GM15510 (cell line): ENCODE results near the gene EDN2.

Experiments used
- POLR2A ChIP-seq: IDR thresholded peaks from 3 replicates; pipeline ENCODE4 v1.6.1; 2011; ENCODE audit warnings: borderline replicate concordance; ENCODE audit not compliant: insufficient read length; ENCODE audit errors: extremely low read depth

EDN2 gene

DNA sequence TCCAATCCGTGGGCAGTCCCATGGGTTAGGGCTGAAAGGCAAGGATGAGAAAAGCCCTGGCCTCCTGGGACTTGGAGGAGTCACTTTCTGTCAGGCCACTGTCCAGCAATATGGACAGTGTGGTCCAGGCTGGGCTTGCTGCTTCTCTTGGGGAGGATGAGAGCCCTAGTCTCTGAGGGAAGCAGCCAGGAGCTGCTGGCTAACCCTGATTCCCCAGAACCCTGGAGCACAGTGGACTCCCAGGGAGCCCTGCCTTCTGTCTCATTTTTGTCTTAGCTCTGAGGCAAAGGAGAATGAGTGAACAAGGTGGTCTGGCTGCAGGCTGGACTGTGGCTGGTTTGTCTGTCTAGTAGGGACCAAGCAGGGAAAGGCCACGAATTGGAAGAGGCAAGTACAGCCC is 23.8 kb upstream of the EDN2 start:
- TF ChIP-seq POLR2A = no peak

GRCh38 chr1:41507836-41508235 is 23.4 kb upstream of the EDN2 start:
- TF ChIP-seq POLR2A = no peak

GRCh38 chr1:41507110-41507720 is 22.7 kb upstream of the EDN2 start:
- TF ChIP-seq POLR2A = no peak

DNA sequence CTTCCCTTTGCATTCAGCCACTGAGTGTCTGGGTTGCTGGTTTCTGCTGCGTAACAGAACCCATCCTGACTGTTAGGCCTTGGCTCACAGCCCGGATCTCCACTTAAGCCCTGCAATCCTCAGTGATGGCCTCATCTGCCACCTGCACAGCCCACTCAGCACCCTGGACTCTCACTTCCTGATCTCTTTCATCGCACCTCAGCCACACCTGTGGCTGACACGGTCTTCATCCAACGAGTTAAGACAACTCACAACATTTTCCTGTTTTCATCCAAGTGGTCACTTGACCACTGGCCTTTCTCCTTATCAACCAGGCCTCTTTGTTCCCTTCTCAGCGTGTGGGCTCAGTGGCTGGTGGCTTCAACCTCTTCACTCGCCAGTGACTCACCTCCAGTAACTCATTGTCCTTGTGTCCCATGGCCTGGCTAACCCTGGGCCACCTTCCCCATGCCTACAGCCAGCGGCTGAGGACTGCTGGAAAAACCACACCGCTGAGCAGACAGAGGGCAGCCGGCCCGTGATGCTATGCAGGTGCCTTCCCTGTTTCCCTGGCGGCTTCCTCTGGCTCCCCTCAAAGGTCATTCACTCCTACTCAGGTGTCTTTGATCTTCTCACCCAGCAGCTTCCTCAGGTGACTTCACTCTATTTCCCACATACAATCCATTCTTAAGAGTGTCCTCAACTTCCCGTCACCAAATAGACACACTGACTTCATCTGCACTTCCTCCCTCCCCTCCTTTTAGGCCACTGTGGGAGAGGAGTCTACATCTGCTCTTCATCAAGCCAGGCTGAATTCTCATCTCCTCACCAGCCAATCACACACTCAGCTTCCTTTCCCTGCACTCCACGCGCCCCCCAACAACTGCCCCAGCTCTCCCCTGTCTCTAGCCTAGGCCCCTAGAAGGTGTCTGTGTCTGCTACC is 19.9 kb upstream of the EDN2 start:
- TF ChIP-seq POLR2A = no peak

GRCh38 chr1:41503538-41504113 is 19.1 kb upstream of the EDN2 start:
- no peak for TF ChIP-seq POLR2A

GRCh38 chr1:41502912-41503311 is 18.4 kb upstream of the EDN2 start:
- no peak for TF ChIP-seq POLR2A

- no peak for TF ChIP-seq POLR2A
Measured at GRCh38 chr1:41501581-41501980, 17.1 kb upstream of the EDN2 start.

- no peak for TF ChIP-seq POLR2A
Measured at GRCh38 chr1:41500781-41501518, 16.5 kb upstream of the EDN2 start.

- no peak for TF ChIP-seq POLR2A
Measured at GRCh38 chr1:41500378-41500777, 15.9 kb upstream of the EDN2 start.

- TF ChIP-seq POLR2A = no peak
Measured at GRCh38 chr1:41499591-41499990, 15.1 kb upstream of the EDN2 start.

DNA sequence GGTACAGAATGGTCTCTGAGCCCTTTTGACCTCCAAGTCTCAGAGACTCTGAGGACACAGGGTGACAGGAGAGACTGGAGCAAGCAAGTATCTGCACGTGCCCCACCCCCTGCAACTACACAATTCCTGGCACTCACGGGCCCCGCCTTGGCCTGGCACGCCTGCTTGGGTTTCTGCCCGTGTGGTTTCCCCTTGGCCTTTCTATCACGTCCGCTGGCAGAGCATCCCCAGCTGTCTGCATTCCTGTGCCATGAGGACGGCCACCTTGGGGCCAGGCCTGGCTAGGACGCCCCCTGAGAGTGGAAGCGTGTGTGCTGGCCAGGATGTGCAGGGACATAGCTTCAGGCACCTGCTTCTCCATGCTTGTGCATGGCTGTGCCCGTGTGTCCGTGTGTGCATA is 14.3 kb upstream of the EDN2 start:
- TF ChIP-seq POLR2A = no peak

DNA sequence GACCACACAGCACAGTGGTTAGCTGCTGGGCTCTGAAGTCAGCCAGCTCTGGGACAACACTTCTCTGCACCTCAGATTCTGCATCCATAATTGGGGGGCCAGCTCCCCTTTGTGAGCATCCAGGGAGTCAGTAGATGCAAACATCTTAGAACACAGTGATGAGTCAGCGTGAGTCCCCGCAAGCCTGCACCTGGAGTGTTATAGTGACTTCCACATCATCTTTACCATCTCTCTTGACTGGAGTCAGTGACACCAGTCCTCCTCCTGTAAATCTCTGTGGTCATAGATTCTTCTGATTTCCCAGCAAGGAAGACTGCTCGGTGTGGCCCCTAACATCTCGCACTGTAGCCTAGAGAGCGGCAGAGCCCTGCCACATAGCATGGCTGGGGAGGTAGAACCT is 13.9 kb upstream of the EDN2 start:
- no peak for TF ChIP-seq POLR2A

DNA sequence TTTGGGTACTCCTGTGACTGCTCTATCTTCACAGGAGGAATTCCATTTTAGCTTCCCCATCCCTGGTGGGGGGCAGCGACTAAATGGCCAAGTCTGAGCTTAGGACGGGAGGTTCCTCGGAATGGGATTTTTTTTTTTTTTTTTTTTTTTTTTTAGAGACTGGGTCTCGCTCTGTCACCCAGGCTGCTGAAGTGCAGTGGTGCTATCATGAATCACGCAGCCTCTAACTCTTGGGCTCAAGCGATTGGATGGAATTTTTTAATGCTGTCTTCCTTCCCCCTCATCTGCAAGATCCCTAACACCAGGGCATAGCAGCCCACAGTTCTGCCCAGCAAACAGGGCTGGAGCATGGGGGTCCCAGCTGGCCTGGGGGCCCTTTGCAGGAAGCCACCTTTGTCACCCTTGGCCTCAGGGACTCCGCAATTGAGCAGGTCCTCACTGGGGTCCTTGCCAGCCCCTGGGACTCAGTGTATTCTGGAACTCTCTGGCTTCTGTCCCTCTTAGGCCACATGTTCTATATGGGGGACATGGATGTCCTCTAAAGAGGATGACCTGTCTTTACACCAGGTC is 13.1 kb upstream of the EDN2 start:
- TF ChIP-seq POLR2A = no peak

GRCh38 chr1:41497056-41497440 is 12.6 kb upstream of the EDN2 start:
- no peak for TF ChIP-seq POLR2A
